OCI-LY3 (cell line): ENCODE data around the gene AFTPH.
A peak's percentile ranks its signal among the peaks of the same experiment; 100 is the strongest.

Experiments used
- H2AFZ ChIP-seq: fragments of 200-600, 300-600 bp; shearing (Covaris generic); 2 replicates; pipeline ENCODE4 v1.6.0; 2014; ENCODE audit warnings: antibody characterized with exemption, low read depth, low read length
- H3K27ac ChIP-seq: fragments of 200-600, 300-600 bp; sonication (generic); 2 replicates; pipeline ENCODE4 v1.5.1; 2014; ENCODE audit warnings: mild to moderate bottlenecking, low read length, moderate library complexity, mixed read lengths
- H3K27me3 ChIP-seq: fragments of 200-600, 300-600 bp; sonication (generic); 2 replicates; pipeline ENCODE4 v1.6.1; 2014; ENCODE audit warnings: low read depth, low read length, mixed read lengths
- H3K36me3 ChIP-seq: fragments of 200-600, 300-600 bp; sonication (generic); replicated peaks from 2 replicates; pipeline ENCODE3; 2014; ENCODE audit warnings: low read depth, low read length, mixed read lengths
- H3K4me1 ChIP-seq: fragments of 300-600, 200-600 bp; sonication (generic); 2 replicates; pipeline ENCODE4 v1.6.1; 2014; ENCODE audit warnings: low read length, mixed read lengths
- H3K4me2 ChIP-seq: fragments of 200-600, 300-600 bp; sonication (generic); 2 replicates; pipeline ENCODE4 v1.6.1; 2014; ENCODE audit warnings: low read length, mixed read lengths
- H3K4me3 ChIP-seq: fragments of 300-600, 200-600 bp; sonication (generic); 2 replicates; pipeline ENCODE4 v1.5.1; 2014; ENCODE audit warnings: antibody characterized with exemption, mild to moderate bottlenecking, low read length, moderate library complexity
- H3K79me2 ChIP-seq: fragments of 300-600, 200-600 bp; shearing (Covaris generic); 2 replicates; pipeline ENCODE4 v1.6.1; 2014; ENCODE audit warnings: mild to moderate bottlenecking, low read length, mixed read lengths
- H3K9ac ChIP-seq: fragments of 300-600, 200-600 bp; shearing (Covaris generic); 2 replicates; pipeline ENCODE4 v1.6.0; 2014; ENCODE audit warnings: mild to moderate bottlenecking, low read length, moderate library complexity
- H3K9me3 ChIP-seq: fragments of 200-600, 300-600 bp; shearing (Covaris generic); 2 replicates; pipeline ENCODE4 v1.6.1; 2014; ENCODE audit warnings: low read length, mixed read lengths; ENCODE audit not compliant: insufficient read depth
- H4K20me1 ChIP-seq: fragments of 200-600, 300-600 bp; sonication (generic); 2 replicates; pipeline ENCODE4 v1.6.1; 2016; ENCODE audit warnings: low read length, mixed read lengths; ENCODE audit not compliant: insufficient read depth
- CTCF ChIP-seq: fragments of 200-600, 300-600 bp; sonication (generic); IDR thresholded peaks from 2 replicates; pipeline ENCODE4 v1.5.1; 2014; ENCODE audit warnings: antibody characterized with exemption, low read length, low read depth
- EZH2phosphoT487 ChIP-seq: fragments of 200-600 bp; shearing (Covaris generic); IDR thresholded peaks from 2 replicates; pipeline ENCODE4 v1.6.1; 2018; ENCODE audit warnings: antibody characterized with exemption, mixed run types, low read depth

Gene AFTPH

GRCh38 chr2:64554117-64554516 lies 30.0 kb downstream of the AFTPH start:
- H3K27ac ChIP-seq: no peak overlapping the region
- no peaks in the 10 kb centered on the region for H3K27me3 ChIP-seq
- H3K9ac ChIP-seq: no peak overlapping the region
- H3K36me3 ChIP-seq: peaks cover 49% of the 10 kb centered on the region
- peaks cover 11% of the 10 kb centered on the region for H3K4me1 ChIP-seq
- TF ChIP-seq EZH2phosphoT487: no peak
- no peak for TF ChIP-seq CTCF
- H3K4me3 ChIP-seq: no peak overlapping the region
- H4K20me1 ChIP-seq: peaks cover 59% of the 10 kb centered on the region
- H3K79me2 ChIP-seq: peaks cover 26% of the 10 kb centered on the region
- no peaks in the 10 kb centered on the region for H3K9me3 ChIP-seq
- H3K4me2 ChIP-seq: no peak overlapping the region
- no peak overlapping the region for H2AFZ ChIP-seq

- Histone ChIP-seq H3K4me1 (peaks cover 30% of the 10 kb centered on the region), H3K9ac (no peak overlapping the region), H3K4me3 (no peak overlapping the region), H3K4me2 (no peak overlapping the region), H3K79me2 (peaks cover 51% of the 10 kb centered on the region), H3K27me3 (no peaks in the 10 kb centered on the region), H3K9me3 (no peaks in the 10 kb centered on the region), H2AFZ (no peak overlapping the region), H3K27ac (no peak overlapping the region), H4K20me1 (peaks cover 53% of the 10 kb centered on the region), H3K36me3 (peaks cover 21% of the 10 kb centered on the region)
- TF ChIP-seq CTCF (no peak), EZH2phosphoT487 (no peak)
Observed at GRCh38 chr2:64558445-64559081, 34.4 kb downstream of the AFTPH start.

GRCh38 chr2:64562148-64562784 lies 38.1 kb downstream of the AFTPH start:
- Histone ChIP-seq H3K4me3 (no peak overlapping the region), H2AFZ (no peak overlapping the region), H3K9me3 (no peaks in the 10 kb centered on the region), H3K4me2 (peak overlapping the region; percentile 35), H3K27ac (no peak overlapping the region), H3K79me2 (peaks cover 71% of the 10 kb centered on the region), H3K4me1 (peaks cover 25% of the 10 kb centered on the region), H3K9ac (no peak overlapping the region), H3K27me3 (no peaks in the 10 kb centered on the region), H3K36me3 (peaks cover 10% of the 10 kb centered on the region), H4K20me1 (peaks cover 54% of the 10 kb centered on the region)
- TF ChIP-seq CTCF (peak; percentile 67), EZH2phosphoT487 (no peak)

GRCh38 chr2:64563436-64563938 lies 39.4 kb downstream of the AFTPH start:
- Histone ChIP-seq H3K79me2 (peaks cover 77% of the 10 kb centered on the region), H3K4me3 (no peak overlapping the region), H3K27me3 (no peaks in the 10 kb centered on the region), H3K4me2 (no peak overlapping the region), H4K20me1 (peaks cover 49% of the 10 kb centered on the region), H3K9me3 (no peaks in the 10 kb centered on the region), H3K9ac (no peak overlapping the region), H3K4me1 (peaks cover 22% of the 10 kb centered on the region), H3K36me3 (peaks cover 10% of the 10 kb centered on the region), H2AFZ (no peak overlapping the region), H3K27ac (no peak overlapping the region)
- TF ChIP-seq EZH2phosphoT487: no peak
- no peak for TF ChIP-seq CTCF
